Mononuclear cell (primary cell): ENCODE measurements around the gene UFD1. TPM values are rescaled to one million over a fixed set of nuclear protein-coding genes. Genes with fewer than 3 reads are reported as not detected.

Experiments used
- H3K27me3 ChIP-seq: 2 replicates; pipeline ENCODE4 v1.6.0; 2011; ENCODE audit warnings: low read length, control low read depth; ENCODE audit not compliant: insufficient read depth
- H3K4me1 ChIP-seq: 2 replicates; pipeline ENCODE4 v1.5.1; 2011; ENCODE audit warnings: mild to moderate bottlenecking, low read length, control low read depth; ENCODE audit not compliant: insufficient read depth
- H3K4me3 ChIP-seq: 2 replicates; pipeline ENCODE4 v1.5.1; 2011; ENCODE audit warnings: mild to moderate bottlenecking, low read length, moderate library complexity
- H3K9me3 ChIP-seq: 2 replicates; pipeline ENCODE4 v1.5.1; 2011; ENCODE audit warnings: low read depth, mild to moderate bottlenecking, control low read depth, low read length
- total RNA-seq: library from RNA; depleted of rRNA; stranded (reverse); fragments of >200 nt; gene quantifications from one replicate; pipeline ENCODE4 v1.2.3, GENCODE V29; 2012

Gene UFD1, protein sequence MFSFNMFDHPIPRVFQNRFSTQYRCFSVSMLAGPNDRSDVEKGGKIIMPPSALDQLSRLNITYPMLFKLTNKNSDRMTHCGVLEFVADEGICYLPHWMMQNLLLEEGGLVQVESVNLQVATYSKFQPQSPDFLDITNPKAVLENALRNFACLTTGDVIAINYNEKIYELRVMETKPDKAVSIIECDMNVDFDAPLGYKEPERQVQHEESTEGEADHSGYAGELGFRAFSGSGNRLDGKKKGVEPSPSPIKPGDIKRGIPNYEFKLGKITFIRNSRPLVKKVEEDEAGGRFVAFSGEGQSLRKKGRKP
- 64.6 TPM for total RNA-seq

DNA sequence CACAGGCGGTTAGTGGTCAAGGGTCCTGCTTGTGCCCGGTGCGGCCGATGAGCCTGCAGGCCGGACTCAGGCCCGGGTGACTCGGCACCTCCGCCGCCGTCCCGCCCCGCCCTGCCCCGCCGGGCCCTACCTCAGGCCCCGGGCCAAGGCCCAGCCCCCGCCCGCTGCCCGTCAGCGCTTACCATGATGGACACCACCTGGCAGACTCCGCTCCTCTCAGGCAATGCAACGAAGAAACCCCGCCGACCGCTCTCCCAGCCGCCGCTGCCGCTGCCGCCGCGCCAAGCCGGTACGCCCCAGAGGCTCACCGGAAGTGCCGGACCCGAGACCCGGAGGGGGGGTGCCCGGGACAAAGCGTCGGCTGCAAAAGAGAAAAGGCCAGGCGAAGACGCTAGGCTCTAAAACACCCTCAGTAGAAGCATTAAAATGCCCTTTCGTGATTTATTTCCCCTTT is at the start of gene UFD1:
Gene UFD1 (minus strand): TSS at position 293 of the 454 bp plus-strand sequence. CDS start 108 bp downstream, at position 185.
- H3K4me1 ChIP-seq = peaks cover 22% of the 10 kb centered on the region
- H3K4me3 ChIP-seq = peak within 1 kb of the TSS; percentile 79
- H3K9me3 ChIP-seq = no peaks in the 10 kb centered on the region
- no peaks in the 10 kb centered on the region for H3K27me3 ChIP-seq

DNA sequence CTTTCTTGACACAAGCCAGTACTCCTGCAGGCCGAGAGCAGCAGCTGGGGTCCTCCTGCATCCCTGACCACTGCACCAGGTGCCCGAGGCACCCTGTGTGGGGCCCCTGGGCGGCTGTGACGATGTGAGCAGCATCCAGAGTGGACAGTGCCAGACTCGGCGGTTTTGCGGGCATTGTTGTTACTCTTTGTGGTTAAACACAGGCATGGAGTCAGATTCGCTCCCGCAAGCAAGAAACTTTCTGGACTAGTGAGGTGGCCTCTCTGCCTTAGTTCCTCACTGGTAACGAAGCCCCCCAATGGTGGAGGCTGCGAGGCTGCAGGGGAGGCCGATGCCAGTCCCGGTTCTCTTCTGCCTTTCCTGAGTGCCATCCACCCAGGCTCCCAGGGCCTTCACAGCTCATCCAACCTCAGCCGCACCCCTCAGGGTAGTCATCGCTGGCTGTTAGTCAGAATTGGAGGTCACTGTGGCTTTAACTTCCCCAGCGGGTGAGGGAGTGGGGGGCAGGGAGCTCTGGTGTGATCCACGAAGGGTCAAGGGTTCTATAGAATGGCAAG is 48.9 kb upstream of the UFD1 start:
- H3K4me1 ChIP-seq = no peaks in the 10 kb centered on the region
- no peaks in the 10 kb centered on the region for H3K9me3 ChIP-seq
- no peak overlapping the region for H3K4me3 ChIP-seq
- H3K27me3 ChIP-seq = peaks cover 20% of the 10 kb centered on the region

DNA sequence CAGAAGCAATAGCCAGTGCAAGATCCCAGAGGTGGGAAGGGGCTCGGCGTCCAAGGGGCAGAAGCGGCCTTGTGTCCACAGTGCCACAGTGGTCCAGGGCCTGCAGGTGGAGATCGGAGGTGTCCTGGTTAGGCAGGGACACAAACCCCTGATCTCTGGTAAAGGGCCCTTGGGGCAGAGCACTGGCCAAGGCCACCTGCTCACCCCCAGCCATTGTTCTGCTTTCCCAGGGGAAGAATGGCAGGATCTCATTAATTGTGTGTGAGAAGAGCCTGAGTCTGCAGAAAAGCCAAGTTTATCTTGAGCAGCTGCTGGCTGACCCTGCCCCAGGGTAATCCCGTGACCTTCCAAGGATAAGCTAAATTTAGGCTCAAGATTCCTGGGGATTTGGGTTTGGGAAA is 48.3 kb upstream of the UFD1 start:
- no peak overlapping the region for H3K4me3 ChIP-seq
- H3K9me3 ChIP-seq = no peaks in the 10 kb centered on the region

DNA sequence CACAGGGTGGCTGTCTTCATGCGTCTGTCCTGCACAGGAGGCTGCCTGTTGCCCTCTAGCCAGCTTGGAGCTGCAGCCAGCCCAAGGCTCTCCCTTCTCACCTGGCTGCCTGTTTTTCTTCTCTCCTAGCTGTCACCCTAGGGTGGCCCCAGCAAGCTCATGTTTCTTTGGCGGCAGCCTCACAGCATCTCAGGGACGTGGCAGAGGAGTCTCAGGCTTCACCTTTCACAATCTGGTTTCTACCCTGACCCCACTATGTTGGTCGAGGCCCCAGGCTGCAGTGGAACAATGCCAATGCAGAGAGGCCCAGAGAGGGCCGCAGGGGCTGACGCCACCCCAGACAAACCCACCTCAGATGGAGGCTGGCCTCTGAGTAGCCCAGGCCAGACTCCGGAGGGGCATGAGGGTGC is 47.7 kb upstream of the UFD1 start:
- no peaks in the 10 kb centered on the region for H3K9me3 ChIP-seq
- H3K27me3 ChIP-seq = peaks cover 21% of the 10 kb centered on the region
- H3K4me1 ChIP-seq = no peaks in the 10 kb centered on the region
- H3K4me3 ChIP-seq = no peak overlapping the region

More for the DNA sequence above, 48.3 kb upstream of the UFD1 start:
- H3K4me1 ChIP-seq = no peaks in the 10 kb centered on the region
- peaks cover 21% of the 10 kb centered on the region for H3K27me3 ChIP-seq

DNA sequence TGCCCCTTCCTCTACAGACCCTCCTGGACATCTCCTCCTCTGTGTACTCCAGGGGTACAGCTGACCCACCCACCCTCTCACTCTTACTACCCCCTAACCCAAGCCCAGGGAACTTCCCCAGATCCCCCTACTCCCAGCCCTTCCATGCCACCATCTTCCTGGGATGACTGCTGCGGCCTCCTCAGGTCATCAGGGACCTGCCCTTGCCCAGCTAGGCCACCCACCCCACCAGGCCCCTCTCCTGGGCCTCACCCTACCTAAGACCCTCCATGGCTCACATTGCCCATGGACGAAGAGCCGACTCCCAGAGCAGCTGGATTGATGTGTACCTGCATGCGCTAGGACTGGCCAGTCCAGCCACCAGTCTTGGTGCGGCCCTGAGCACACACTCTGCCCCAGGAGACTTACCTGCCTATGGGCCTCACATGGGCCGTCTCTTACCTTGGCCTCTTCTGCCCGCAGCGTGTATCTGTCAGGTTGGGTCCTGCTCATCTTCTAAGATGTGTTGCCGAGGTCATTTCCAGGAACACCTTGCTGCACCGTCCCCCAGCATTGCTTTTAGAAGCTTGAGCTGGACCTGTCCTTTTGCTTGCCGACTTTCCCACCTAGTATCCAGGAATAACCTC is 47.2 kb upstream of the UFD1 start:
- H3K27me3 ChIP-seq = peaks cover 21% of the 10 kb centered on the region
- H3K9me3 ChIP-seq = no peaks in the 10 kb centered on the region
- no peak overlapping the region for H3K4me3 ChIP-seq
- no peaks in the 10 kb centered on the region for H3K4me1 ChIP-seq

DNA sequence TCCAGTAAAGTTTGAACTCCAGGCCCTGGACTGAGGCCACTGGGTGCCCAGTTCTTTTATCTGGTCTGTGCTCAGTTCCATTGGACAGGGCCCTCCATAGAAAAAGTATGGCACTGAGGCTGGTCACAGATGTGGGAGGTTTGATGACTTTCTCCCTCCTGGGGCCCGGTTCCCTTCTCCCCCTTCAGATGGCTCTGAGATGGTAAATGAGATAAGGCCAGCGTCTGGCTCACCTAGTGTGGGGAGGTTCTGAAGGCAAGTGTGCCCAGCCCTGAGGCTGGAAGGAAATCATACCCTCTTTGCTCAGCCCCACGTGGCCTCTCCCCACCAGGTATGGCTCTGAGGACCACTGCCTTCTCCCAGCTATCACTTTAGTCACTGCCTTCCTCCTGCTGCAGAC is 46.7 kb upstream of the UFD1 start:
- Histone ChIP-seq H3K9me3 (no peaks in the 10 kb centered on the region), H3K4me1 (no peaks in the 10 kb centered on the region), H3K27me3 (peaks cover 21% of the 10 kb centered on the region), H3K4me3 (no peak overlapping the region)

DNA sequence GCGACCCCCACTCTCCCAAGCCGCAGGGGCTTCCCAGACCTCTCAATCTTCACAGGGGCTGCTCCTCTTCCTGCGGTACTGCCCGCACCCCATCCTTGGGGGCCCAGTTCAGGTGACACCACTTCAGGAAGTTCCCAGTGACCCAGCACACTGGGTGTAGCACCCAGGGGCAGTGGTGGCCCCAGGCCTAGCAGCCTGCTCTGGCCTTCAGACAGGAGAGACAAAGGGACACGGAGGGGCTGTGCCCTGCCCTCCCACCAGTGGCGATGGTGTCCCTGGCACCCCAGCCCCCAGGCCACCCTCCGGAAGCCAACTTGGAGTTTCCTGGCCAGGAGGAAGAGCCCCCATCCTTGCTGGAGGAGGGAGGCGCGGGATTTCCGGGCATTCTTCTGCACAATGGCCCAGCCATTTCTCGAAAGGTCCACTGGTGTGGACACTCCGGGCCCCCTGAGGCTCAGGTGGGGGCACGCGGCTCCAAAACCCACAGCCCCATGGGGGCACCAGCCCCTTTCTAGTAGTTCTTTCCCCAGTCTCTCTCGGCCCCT is 46.2 kb upstream of the UFD1 start:
- Histone ChIP-seq H3K4me3 (no peak overlapping the region), H3K27me3 (peaks cover 21% of the 10 kb centered on the region), H3K4me1 (no peaks in the 10 kb centered on the region), H3K9me3 (no peaks in the 10 kb centered on the region)

DNA sequence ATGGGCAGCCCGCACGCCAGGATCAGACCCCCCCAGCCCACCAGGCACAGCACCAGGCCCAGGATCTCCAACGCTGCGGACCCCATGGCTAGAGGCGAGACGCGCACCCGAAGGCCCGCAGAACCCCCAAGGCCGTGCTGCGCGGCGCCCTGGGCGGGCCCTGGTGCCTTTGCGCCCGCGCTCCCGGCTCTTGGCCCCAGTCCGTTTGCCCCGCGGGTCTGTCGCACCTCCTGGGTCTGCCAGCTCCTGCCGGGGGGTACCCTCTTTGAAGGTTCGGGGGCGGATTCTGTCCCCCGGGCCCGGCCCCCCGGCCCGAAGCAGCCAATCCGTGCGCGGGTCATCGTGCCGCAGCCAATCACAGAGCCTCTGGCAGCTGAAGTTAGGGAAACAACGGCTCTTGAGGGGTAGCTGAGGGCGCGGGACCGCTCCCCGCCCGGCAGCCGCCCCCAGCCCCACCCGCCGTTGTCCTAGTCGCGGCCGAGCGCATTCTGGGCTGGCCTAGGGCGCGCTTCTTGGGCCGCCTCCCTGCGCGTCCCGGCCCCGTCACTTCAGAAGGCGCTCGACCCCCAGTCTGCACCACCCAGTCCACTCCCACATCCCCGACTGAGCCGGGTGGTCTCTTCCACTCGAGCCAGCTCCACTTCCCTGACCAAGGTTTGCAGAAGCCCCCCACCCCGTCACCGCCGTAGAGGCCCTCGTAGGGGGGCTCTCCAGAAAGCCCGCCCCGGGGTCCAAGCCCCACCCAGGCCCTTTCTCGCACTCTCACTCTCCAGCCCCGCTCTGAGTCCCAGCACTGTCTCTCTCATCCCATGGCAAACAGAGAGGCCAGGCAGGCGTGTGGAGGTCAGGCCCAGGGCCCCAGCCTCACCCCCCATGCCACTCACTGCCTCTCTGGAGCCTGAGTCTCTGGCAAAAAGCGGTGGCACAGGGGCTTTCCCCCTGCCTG is 45.5 kb upstream of the UFD1 start, which contains the start of gene CLDN5:
Gene CLDN5 (minus strand): TSS at position 241 of the 946 bp plus-strand sequence. CDS start 155 bp downstream, at position 86.
- H3K4me3 ChIP-seq = no peak within 1 kb of the TSS

DNA sequence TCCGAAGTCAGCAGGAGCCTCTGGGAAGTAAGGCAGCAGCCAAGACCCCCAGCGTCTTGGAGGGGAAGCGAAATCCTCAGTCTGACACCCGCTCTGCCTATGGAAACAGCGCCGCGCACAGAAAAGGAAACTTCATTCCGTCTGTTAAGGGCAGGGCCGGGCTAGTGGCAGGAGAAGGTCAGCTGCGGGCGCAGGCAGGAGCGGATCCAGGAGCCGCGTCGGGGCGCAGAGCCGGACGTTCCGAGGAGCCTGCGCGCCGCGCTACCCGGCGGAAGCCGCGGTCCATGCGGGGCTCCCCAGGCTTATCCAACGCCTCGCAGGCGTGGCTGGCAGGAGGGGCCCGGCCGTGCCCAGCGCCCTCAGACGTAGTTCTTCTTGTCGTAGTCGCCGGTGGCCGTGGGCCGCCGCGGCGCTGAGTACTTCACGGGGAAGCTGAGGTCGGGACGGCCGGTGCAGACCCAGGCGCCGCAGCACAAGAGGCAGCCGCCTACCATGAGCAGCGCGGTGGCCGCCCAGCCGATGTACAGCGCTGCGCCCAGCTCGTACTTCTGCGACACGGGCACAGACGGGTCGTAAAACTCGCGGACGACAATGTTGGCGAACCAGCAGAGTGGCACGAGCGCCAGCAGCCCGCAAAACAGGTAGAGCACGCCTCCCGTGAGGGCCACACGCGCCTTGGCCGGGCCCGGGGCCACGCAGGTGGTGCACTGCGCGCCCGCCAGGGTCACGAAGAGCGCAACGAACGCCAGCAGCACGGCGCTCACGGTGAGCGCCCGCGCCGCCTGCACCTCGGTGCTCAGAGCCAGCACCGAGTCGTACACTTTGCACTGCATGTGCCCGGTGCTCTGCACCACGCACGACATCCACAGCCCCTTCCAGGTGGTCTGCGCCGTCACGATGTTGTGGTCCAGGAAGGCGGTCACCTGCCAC is 44.5 kb upstream of the UFD1 start:
- Histone ChIP-seq H3K9me3 (no peaks in the 10 kb centered on the region), H3K4me1 (no peaks in the 10 kb centered on the region), H3K27me3 (peaks cover 21% of the 10 kb centered on the region), H3K4me3 (no peak overlapping the region)

More for the DNA sequence above, 45.5 kb upstream of the UFD1 start, which contains the start of gene CLDN5:
- peaks cover 21% of the 10 kb centered on the region for H3K27me3 ChIP-seq
- H3K4me1 ChIP-seq = no peaks in the 10 kb centered on the region
- no peaks in the 10 kb centered on the region for H3K9me3 ChIP-seq

DNA sequence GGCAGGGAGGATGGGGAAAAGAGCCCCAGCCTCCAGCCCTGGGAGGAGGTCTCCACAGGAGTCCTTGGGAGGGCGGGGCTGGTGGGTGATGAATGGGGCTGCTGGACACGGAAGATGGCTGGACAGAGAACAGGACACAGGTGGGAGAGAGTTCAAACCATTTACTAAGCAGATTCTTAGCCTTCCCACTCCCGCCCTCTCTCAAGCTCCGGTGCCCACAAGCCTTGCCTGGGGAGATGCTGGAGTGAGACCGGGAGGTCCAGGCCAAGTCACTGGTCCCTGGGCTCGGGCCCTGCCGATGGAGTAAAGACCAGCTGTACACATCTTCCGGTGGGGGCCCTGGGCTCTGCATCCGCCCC is 43.9 kb upstream of the UFD1 start:
- no peak overlapping the region for H3K4me3 ChIP-seq
- no peaks in the 10 kb centered on the region for H3K9me3 ChIP-seq
- peaks cover 21% of the 10 kb centered on the region for H3K27me3 ChIP-seq
- no peaks in the 10 kb centered on the region for H3K4me1 ChIP-seq

DNA sequence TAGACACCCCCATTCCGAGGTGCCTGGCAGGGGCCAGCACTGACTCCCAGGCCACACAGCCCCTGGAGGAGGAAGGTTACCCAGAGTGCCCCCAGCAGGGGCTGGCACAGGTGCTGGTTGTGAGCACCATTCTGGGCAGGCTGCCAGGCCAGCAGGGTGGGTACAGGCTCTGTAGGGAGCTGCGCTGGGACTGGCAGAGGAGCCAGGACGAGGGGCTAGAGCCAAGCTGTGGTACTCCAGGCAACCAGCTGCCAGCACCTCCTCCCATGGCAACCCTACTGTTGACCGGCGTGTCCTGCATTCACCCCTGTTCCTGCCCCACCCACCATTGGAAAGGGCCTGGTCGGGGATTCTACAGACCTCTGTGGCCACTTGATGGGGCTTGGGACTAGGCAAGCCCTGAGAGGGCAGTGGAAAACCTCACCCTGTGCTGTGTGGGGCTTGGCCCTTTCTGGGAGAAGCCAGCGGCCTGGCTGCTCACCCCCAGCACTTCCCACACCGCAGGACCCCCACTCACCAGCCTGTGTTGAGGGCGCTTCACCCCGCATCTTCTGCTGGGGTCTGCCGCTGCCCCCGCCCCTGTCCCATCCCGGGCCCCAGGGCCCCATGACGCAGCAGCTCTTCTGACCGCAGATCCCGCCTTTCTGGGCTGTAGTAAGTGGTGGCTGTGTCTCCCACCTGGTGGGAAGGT is 43.3 kb upstream of the UFD1 start:
- Histone ChIP-seq H3K4me3 (no peak overlapping the region), H3K9me3 (no peaks in the 10 kb centered on the region), H3K4me1 (no peaks in the 10 kb centered on the region), H3K27me3 (peaks cover 21% of the 10 kb centered on the region)

DNA sequence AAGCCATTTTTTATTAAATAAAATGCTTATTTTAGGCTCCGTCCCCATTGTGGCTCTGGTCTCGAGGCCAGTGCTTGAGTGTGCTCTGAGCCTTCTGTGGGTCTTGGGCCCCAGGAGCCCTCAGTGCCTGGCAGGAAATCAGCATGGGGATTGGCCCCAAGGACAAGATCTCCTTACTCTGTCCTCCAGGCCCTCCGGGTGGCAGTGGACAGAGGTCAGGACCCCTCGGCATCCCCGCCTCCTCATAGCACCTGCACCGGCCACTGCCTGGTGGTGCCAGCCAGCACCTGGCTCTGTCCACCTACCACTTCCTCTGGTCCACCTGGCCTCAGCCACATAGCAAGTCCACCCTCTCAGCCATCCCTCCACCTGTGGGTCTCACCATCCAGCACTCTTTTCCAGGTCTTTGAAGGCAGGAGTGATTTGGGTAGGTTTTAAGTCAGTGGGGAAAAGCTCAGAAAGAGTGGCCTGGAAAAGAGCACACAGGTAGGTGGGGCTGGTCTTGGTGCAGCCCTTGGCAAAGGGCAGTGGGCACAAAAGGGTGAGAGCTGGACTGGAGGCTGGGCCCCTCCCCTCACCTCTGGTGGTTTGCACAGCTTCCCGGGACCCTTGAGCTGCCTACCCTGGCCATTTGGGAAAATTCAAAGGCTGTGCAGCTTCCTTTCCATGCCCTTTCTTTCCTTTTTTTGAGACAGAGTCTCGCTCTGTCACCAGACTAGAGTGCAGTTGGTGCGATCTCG is 41.7 kb upstream of the UFD1 start:
- no peak overlapping the region for H3K4me3 ChIP-seq

DNA sequence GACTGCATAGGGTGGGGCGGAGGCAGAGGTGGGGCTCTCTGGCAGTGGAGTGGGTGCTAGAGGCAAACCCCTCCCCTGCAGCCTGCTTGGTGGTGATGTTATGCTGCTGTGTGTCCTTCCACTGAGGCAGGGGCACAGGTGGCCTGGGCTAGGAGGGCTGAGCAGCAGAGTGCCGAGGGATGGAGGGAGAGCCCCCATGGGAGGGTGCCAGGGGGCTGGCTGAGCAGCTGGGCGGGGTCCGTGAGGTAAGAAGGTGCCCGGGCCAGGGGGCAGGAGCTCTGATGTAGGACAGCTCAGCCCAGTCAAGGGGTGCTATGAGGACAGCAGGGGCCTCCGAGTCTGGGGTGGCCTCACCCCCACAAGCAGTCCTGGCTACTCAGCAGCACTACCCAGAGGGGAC is 41.0 kb upstream of the UFD1 start:
- Histone ChIP-seq H3K27me3 (peaks cover 14% of the 10 kb centered on the region), H3K4me1 (no peaks in the 10 kb centered on the region), H3K9me3 (no peaks in the 10 kb centered on the region), H3K4me3 (no peak overlapping the region)

More for the DNA sequence above, 41.7 kb upstream of the UFD1 start:
- H3K9me3 ChIP-seq = no peaks in the 10 kb centered on the region
- H3K4me1 ChIP-seq = no peaks in the 10 kb centered on the region
- peaks cover 21% of the 10 kb centered on the region for H3K27me3 ChIP-seq
